HCT116 (cell line): ENCODE measurements around the gene GLI3.

Source experiments
- CTCF ChIP-seq, 3 experiments: fragments of 200-600 bp in 1 of 3; sonication (generic) in 1 of 3; IDR thresholded peaks in 2 of 3; conservative IDR thresholded peaks in 1 of 3; 2 replicates each; pipeline ENCODE4 v1.5.1; 2012 to 2017; ENCODE audit warnings: low read depth in 2 of 3, low read length in 2 of 3, antibody characterized with exemption in 1 of 3, borderline replicate concordance in 1 of 3, control low read depth in 1 of 3, mild to moderate bottlenecking in 1 of 3, mixed read lengths in 1 of 3, mixed run types in 1 of 3, moderate library complexity in 1 of 3; ENCODE audit not compliant: insufficient read depth in 1 of 3
- EZH2 ChIP-seq: fragments of 200-600 bp; sonication (generic); IDR thresholded peaks from 2 replicates; pipeline ENCODE4 v1.6.1; 2017; ENCODE audit warnings: antibody characterized with exemption, mixed run types
- JUND ChIP-seq: IDR thresholded peaks from 2 replicates; pipeline ENCODE4 v1.6.1; 2012
- POLR2A ChIP-seq: IDR thresholded peaks from 2 replicates; pipeline ENCODE4 v1.7.0; 2011; ENCODE audit warnings: borderline replicate concordance; ENCODE audit not compliant: insufficient read depth, insufficient read length; ENCODE audit errors: extremely low read depth
- RAD21 ChIP-seq: IDR thresholded peaks from 2 replicates; pipeline ENCODE4 v1.6.1; 2012; ENCODE audit warnings: low read depth, mild to moderate bottlenecking
- REST ChIP-seq: IDR thresholded peaks from 2 replicates; pipeline ENCODE4 v1.6.1; 2012; ENCODE audit warnings: low read depth
- TCF7L2 ChIP-seq: IDR thresholded peaks from 2 replicates; pipeline ENCODE4 v1.7.0; 2011; ENCODE audit warnings: borderline replicate concordance, inconsistent platforms; ENCODE audit not compliant: insufficient read depth, insufficient read length; ENCODE audit errors: extremely low read depth
- ZNF274 ChIP-seq: fragments of 200-500 bp; sonication (Bioruptor generic); IDR thresholded peaks from 2 replicates; pipeline ENCODE4 v1.6.1; 2014; ENCODE audit warnings: mild to moderate bottlenecking, low read depth, low read length, inconsistent platforms

- TF ChIP-seq TCF7L2 (no peak), CTCF (IDR thresholded peaks at IDR 0.05 in 2 of 3, conservative IDR thresholded peaks at IDR 0.05 in 1 of 3; ENCODE audit: borderline replicate concordance in 1 of 3, insufficient read depth in 1 of 3, low read depth in 2 of 3, low read length in 2 of 3) (no peak), RAD21 (no peak), REST (no peak), EZH2 (no peak), ZNF274 (no peak), JUND (no peak), POLR2A (no peak)
These were observed 271.0 kb downstream of the GLI3 start for GRCh38 chr7:41965951-41966505.
